Tibial nerve (tissue), 4 donors: Measurements from ENCODE around the gene FAM210A.

Experiments used
- EP300 ChIP-seq, 2 donors: sonication (generic); formaldehyde crosslinking; IDR thresholded peaks; one replicate each; pipeline ENCODE4 v1.6.1; 2017; ENCODE audit warnings: antibody characterized with exemption in 2 of 2, mild to moderate bottlenecking in 1 of 2
- POLR2A ChIP-seq, 2 donors: fragments of 450-650 bp; IDR thresholded peaks; one replicate each; pipeline ENCODE4 v1.6.1; 2017; ENCODE audit warnings: antibody characterized with exemption in 2 of 2, mild to moderate bottlenecking in 2 of 2, moderate library complexity in 2 of 2
- TF ChIP-seq, protein P1 (sequence below), 5 experiments: fragments of 200-600 bp in 3 of 5; fragments of 450-650 bp in 2 of 5; sonication (generic) in 3 of 5; IDR thresholded peaks; one replicate each; pipeline ENCODE4 v1.5.1; 2016 to 2019; ENCODE audit warnings: antibody characterized with exemption in 5 of 5, mild to moderate bottlenecking in 3 of 5, moderate library complexity in 2 of 5

DNA sequence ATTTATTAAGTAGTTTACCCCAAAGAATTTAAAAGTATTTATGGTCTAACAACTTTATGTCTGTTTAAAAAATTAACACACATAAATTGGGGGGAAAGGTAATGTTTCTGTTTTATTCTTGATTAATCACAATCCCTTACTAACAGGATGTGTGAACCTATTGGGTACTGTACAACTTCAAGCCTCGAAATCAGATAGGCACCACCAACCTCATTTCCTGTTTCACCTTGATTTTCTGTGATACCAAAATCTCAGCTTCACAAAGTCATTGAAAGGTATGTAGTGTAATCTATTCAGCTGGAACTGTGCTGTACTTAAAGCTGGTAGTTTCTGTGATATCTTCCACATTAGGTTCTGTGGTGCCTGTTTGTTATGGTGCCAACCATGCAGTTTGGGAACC lies 4.1 kb upstream of the FAM210A start:
- TF ChIP-seq, protein P1, sequence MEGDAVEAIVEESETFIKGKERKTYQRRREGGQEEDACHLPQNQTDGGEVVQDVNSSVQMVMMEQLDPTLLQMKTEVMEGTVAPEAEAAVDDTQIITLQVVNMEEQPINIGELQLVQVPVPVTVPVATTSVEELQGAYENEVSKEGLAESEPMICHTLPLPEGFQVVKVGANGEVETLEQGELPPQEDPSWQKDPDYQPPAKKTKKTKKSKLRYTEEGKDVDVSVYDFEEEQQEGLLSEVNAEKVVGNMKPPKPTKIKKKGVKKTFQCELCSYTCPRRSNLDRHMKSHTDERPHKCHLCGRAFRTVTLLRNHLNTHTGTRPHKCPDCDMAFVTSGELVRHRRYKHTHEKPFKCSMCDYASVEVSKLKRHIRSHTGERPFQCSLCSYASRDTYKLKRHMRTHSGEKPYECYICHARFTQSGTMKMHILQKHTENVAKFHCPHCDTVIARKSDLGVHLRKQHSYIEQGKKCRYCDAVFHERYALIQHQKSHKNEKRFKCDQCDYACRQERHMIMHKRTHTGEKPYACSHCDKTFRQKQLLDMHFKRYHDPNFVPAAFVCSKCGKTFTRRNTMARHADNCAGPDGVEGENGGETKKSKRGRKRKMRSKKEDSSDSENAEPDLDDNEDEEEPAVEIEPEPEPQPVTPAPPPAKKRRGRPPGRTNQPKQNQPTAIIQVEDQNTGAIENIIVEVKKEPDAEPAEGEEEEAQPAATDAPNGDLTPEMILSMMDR (IDR thresholded peaks at IDR 0.05): no peak
- TF ChIP-seq POLR2A (IDR thresholded peaks at IDR 0.05): no peak
- no peak for TF ChIP-seq EP300 (IDR thresholded peaks at IDR 0.05)
